HCT116 (cell line): Measurements from ENCODE around the gene DENND5B. TPM values are rescaled to one million over a fixed set of nuclear protein-coding genes. Genes with fewer than 3 reads are reported as not detected.

ENCODE experiments used
- ATAC-seq: fragments of 200-7000 bp; cut with Tn5 transposase; 2 replicates; pipeline ENCODE4 v1.9.1; 2020; ENCODE audit warnings: mild to moderate bottlenecking, moderate library complexity
- BruUV-seq: library from RNA; stranded (reverse); fragments of 400-500 nt; replicated peaks from 2 replicates; lab custom pipeline; 2021; lab: Mats Ljungman, UMichigan
- CTCF ChIA-PET: fragments of 300-600 bp; sonication (Branson Sonifier 250); formaldehyde crosslinking; loops from one replicate; lab custom pipeline; 2021; ENCODE audit warnings: antibody characterized with exemption; lab: Charles Lee
- POLR2A ChIA-PET: fragments of 300-600, 350-600 bp; sonication (Branson Sonifier 250); formaldehyde crosslinking; loops from one replicate; lab custom pipeline; 2021; ENCODE audit warnings: antibody characterized with exemption; lab: Charles Lee
- RAD21 ChIA-PET, 2 experiments: fragments of 300-600 bp; sonication (Branson Sonifier 250); formaldehyde crosslinking; loops; one replicate each; lab custom pipeline; 2023; ENCODE audit warnings: low total read pairs in 2 of 2; ENCODE audit not compliant: uncharacterized antibody in 2 of 2, unreplicated experiment in 2 of 2, low non-redundant PET in 1 of 2; lab: Charles Lee
- DNase-seq: peaks from one replicate; pipeline ENCODE4 v3.0.0-alpha.2; 2010; ENCODE audit warnings: low read depth, low spot score
- H2AFZ ChIP-seq: fragments of 200-600 bp; shearing (Covaris generic), sonication (generic); 2 replicates; pipeline ENCODE4 v1.6.1; 2017; ENCODE audit warnings: low read depth, mixed run types, mixed read lengths, antibody characterized with exemption, low read length; ENCODE audit not compliant: poor library complexity, severe bottlenecking
- H3K27ac ChIP-seq: 2 replicates; pipeline ENCODE4 v1.5.1; 2012; ENCODE audit warnings: low read depth, low read length
- H3K27me3 ChIP-seq: fragments of 200-600 bp; sonication (generic); 2 replicates; pipeline ENCODE4 v1.6.1; 2016; ENCODE audit warnings: mixed run types, low read length, mixed read lengths; ENCODE audit not compliant: insufficient read depth
- H3K36me3 ChIP-seq, 2 experiments: fragments of 200-500 bp in 1 of 2; fragments of 200-600 bp in 1 of 2; sonication (Bioruptor generic) in 1 of 2; sonication (generic) in 1 of 2; 2 replicates each; pipeline versions ENCODE4 v1.5.1 to v1.6.1; 2014 to 2016; ENCODE audit warnings: low read length in 2 of 2, inconsistent platforms in 1 of 2, mixed read lengths in 1 of 2, mixed run types in 1 of 2; ENCODE audit not compliant: insufficient read depth in 2 of 2, control insufficient read depth in 1 of 2
- H3K4me1 ChIP-seq, 2 experiments: fragments of 200-600 bp in 1 of 2; sonication (generic) in 1 of 2; 2 replicates each; pipeline versions ENCODE4 v1.5.1 to v1.6.1; 2012 to 2017; ENCODE audit warnings: low read length in 2 of 2, inconsistent platforms in 1 of 2, mild to moderate bottlenecking in 1 of 2, mixed read lengths in 1 of 2, mixed run types in 1 of 2, moderate library complexity in 1 of 2; ENCODE audit not compliant: insufficient read depth in 2 of 2, control insufficient read depth in 1 of 2
- H3K4me2 ChIP-seq: fragments of 200-600 bp; sonication (generic); 2 replicates; pipeline ENCODE4 v1.6.1; 2017; ENCODE audit warnings: mixed run types, low read length, mixed read lengths
- H3K4me3 ChIP-seq, 2 experiments: fragments of 200-600 bp in 1 of 2; sonication (generic) in 1 of 2; replicated peaks in 1 of 2; 2 replicates each; pipeline ENCODE4 v1.5.1; 2011 to 2016; ENCODE audit warnings: low read length in 2 of 2, control low read depth in 1 of 2, low read depth in 1 of 2, mild to moderate bottlenecking in 1 of 2, mixed read lengths in 1 of 2, mixed run types in 1 of 2
- H3K79me2 ChIP-seq: fragments of 200-600 bp; sonication (generic); 2 replicates; pipeline ENCODE4 v1.6.1; 2017; ENCODE audit warnings: mild to moderate bottlenecking, mixed run types, low read length, moderate library complexity, mixed read lengths; ENCODE audit not compliant: insufficient read depth
- H3K9ac ChIP-seq: fragments of 200-600 bp; sonication (generic); 2 replicates; pipeline ENCODE4 v1.6.1; 2016; ENCODE audit warnings: low read length, mixed read lengths
- H3K9me2 ChIP-seq: fragments of 200-600 bp; sonication (generic), shearing (Covaris generic); 2 replicates; pipeline ENCODE4 v1.6.1; 2017; ENCODE audit warnings: mixed run types, mild to moderate bottlenecking, moderate library complexity; ENCODE audit not compliant: insufficient read depth
- H3K9me3 ChIP-seq, 2 experiments: fragments of 200-500 bp in 1 of 2; fragments of 200-600 bp in 1 of 2; sonication (Bioruptor generic) in 1 of 2; sonication (generic) in 1 of 2; 2 replicates each; pipeline ENCODE4 v1.6.1; 2014 to 2017; ENCODE audit warnings: low read length in 2 of 2, mixed read lengths in 2 of 2, inconsistent platforms in 1 of 2, low read depth in 1 of 2, mild to moderate bottlenecking in 1 of 2, mixed run types in 1 of 2, moderate library complexity in 1 of 2; ENCODE audit not compliant: control insufficient read depth in 1 of 2, insufficient read depth in 1 of 2
- H4K20me1 ChIP-seq: fragments of 200-600 bp; sonication (generic), shearing (Covaris generic); 2 replicates; pipeline ENCODE4 v1.6.1; 2017; ENCODE audit warnings: mixed run types, mild to moderate bottlenecking, moderate library complexity; ENCODE audit not compliant: insufficient read depth
- CEBPB ChIP-seq: IDR thresholded peaks from 2 replicates; pipeline ENCODE4 v1.6.1; 2012; ENCODE audit warnings: low read depth
- CTCF ChIP-seq, 3 experiments: fragments of 200-600 bp in 1 of 3; sonication (generic) in 1 of 3; IDR thresholded peaks in 2 of 3; conservative IDR thresholded peaks in 1 of 3; 2 replicates each; pipeline ENCODE4 v1.5.1; 2012 to 2017; ENCODE audit warnings: low read depth in 2 of 3, low read length in 2 of 3, antibody characterized with exemption in 1 of 3, borderline replicate concordance in 1 of 3, control low read depth in 1 of 3, mild to moderate bottlenecking in 1 of 3, mixed read lengths in 1 of 3, mixed run types in 1 of 3, moderate library complexity in 1 of 3; ENCODE audit not compliant: insufficient read depth in 1 of 3
- ELF1 ChIP-seq: IDR thresholded peaks from 2 replicates; pipeline ENCODE4 v1.6.1; 2012; ENCODE audit warnings: low read depth, borderline replicate concordance
- EZH2 ChIP-seq: fragments of 200-600 bp; sonication (generic); IDR thresholded peaks from 2 replicates; pipeline ENCODE4 v1.6.1; 2017; ENCODE audit warnings: antibody characterized with exemption, mixed run types
- JUND ChIP-seq: IDR thresholded peaks from 2 replicates; pipeline ENCODE4 v1.6.1; 2012
- MAX ChIP-seq: IDR thresholded peaks from 2 replicates; pipeline ENCODE4 v1.6.1; 2012
- POLR2A ChIP-seq: IDR thresholded peaks from 2 replicates; pipeline ENCODE4 v1.7.0; 2011; ENCODE audit warnings: borderline replicate concordance; ENCODE audit not compliant: insufficient read depth, insufficient read length; ENCODE audit errors: extremely low read depth
- SP1 ChIP-seq: IDR thresholded peaks from 2 replicates; pipeline ENCODE4 v1.6.1; 2012; ENCODE audit warnings: low read depth
- YY1 ChIP-seq: IDR thresholded peaks from 2 replicates; pipeline ENCODE4 v1.6.1; 2011; ENCODE audit warnings: low read length, low read depth, moderate library complexity, mild to moderate bottlenecking; ENCODE audit not compliant: insufficient replicate concordance; ENCODE audit errors: extremely low read depth
- ZNF274 ChIP-seq: fragments of 200-500 bp; sonication (Bioruptor generic); IDR thresholded peaks from 2 replicates; pipeline ENCODE4 v1.6.1; 2014; ENCODE audit warnings: mild to moderate bottlenecking, low read depth, low read length, inconsistent platforms
- intact Hi-C: fragments of 100-400 bp; cut with micrococcal nuclease; formaldehyde crosslinking; loops from 2 replicates; pipeline ENCODE4 v1.10.0; 2022
- total RNA-seq: library from RNA; stranded (reverse); gene quantifications from one replicate; pipeline ENCODE4 v1.2.1, GENCODE V29; 2021; ENCODE audit not compliant: unreplicated experiment

Gene DENND5B
- total RNA-seq, 1 experiment from 2014 or later, result 19.2 TPM

GRCh38 chr12:31466768-31467167 lies 124.2 kb downstream of the DENND5B start:
- Histone ChIP-seq H3K9me2 (no peaks in the 10 kb centered on the region), H2AFZ (no peak overlapping the region), H3K27ac (no peak overlapping the region), H3K4me1 (peaks cover 14 to 20% of the 10 kb centered on the region in 2 experiments), H3K79me2 (no peaks in the 10 kb centered on the region), H3K4me2 (no peak overlapping the region), H3K27me3 (no peaks in the 10 kb centered on the region), H4K20me1 (no peaks in the 10 kb centered on the region), H3K9me3 (no peaks in the 10 kb centered on the region), H3K9ac (no peak overlapping the region), H3K36me3 (no peaks in the 10 kb centered on the region), H3K4me3 (no peak overlapping the region)
- no peak for ATAC-seq
- BruUV-seq, result no TSS peak
- RAD21 ChIA-PET, result no interaction called here
- no peak for TF ChIP-seq CTCF (IDR thresholded peaks at IDR 0.05 in 2 of 3, conservative IDR thresholded peaks at IDR 0.05 in 1 of 3; ENCODE audit: borderline replicate concordance in 1 of 3, insufficient read depth in 1 of 3, low read depth in 2 of 3, low read length in 2 of 3)
- no peak for TF ChIP-seq JUND
- TF ChIP-seq MAX, result no peak
- no peak for TF ChIP-seq ZNF274
- TF ChIP-seq POLR2A, result no peak
- TF ChIP-seq SP1, result no peak
- POLR2A ChIA-PET, result no interaction called here
- intact Hi-C loops, result no loop called here
- DNase-seq, result no peak
- CTCF ChIA-PET, result no interaction called here

GRCh38 chr12:31465002-31465401 lies 125.9 kb downstream of the DENND5B start:
- H3K4me3 ChIP-seq, result no peak overlapping the region
- peaks cover 0 to 7% of the 10 kb centered on the region in 2 experiments; a peak in 1 of 4 replicates for H3K4me1 ChIP-seq
- no TSS peak for BruUV-seq
- CTCF ChIA-PET, result no interaction called here
- RAD21 ChIA-PET, result no interaction called here
- H3K27ac ChIP-seq, result no peak overlapping the region
- H3K79me2 ChIP-seq, result no peaks in the 10 kb centered on the region
- H4K20me1 ChIP-seq, result no peaks in the 10 kb centered on the region
- H3K36me3 ChIP-seq, result 0 out of 4 replicates have a peak, but pooled peaks cover 0 to 4% of the 10 kb centered on the region in 2 experiments
- ATAC-seq (no peak), DNase-seq (no peak)
- H3K9ac ChIP-seq, result no peak overlapping the region
- H3K9me3 ChIP-seq, result no peaks in the 10 kb centered on the region
- POLR2A ChIA-PET, result no interaction called here
- H2AFZ ChIP-seq, result no peak overlapping the region
- TF ChIP-seq ELF1 (no peak), POLR2A (no peak), YY1 (no peak), CEBPB (no peak), ZNF274 (no peak), EZH2 (no peak), SP1 (no peak)
- intact Hi-C loops, result no loop called here
- no peaks in the 10 kb centered on the region for H3K9me2 ChIP-seq
- no peak overlapping the region for H3K4me2 ChIP-seq
- H3K27me3 ChIP-seq, result no peaks in the 10 kb centered on the region
